Stimulated activated CD4-positive, alpha-beta T cell treated with anti-CD3 and anti-CD28 coated beads, Interleukin-2, amount 100 ng/mL, for 4 hours (primary cell): Measurements from ENCODE around the gene RPL18A.

ENCODE experiments used
- DNase-seq: peaks from one replicate; pipeline ENCODE4 v3.0.0-alpha.2; 2020; ENCODE audit warnings: low read depth

RPL18A gene

GRCh38 chr19:17910791-17911360, 51.2 kb downstream of the RPL18A start:
- no peak for DNase-seq
